ENCODE measurements around the gene MAG.

Gene MAG

GRCh38 chr19:35307931-35308330 lies 16.0 kb downstream of the MAG start:
- ChIA-PET POLR2A (no interaction called here), CTCF (interaction anchor here (0.6 to 2.4 kb wide), 7 partner anchors 8 to 604 kb away, joined by 3 to 11 read pairs (median 7); no protein-coding TSS in a partner anchor)
- no peaks in the 10 kb centered on the region for H3K4me1 ChIP-seq (ENCODE audit: control insufficient read depth, insufficient read depth, low read length)
- no peaks in the 10 kb centered on the region for H3K9me3 ChIP-seq (ENCODE audit: control insufficient read depth, insufficient read depth, low read depth, low read length)
- TF ChIP-seq BCL11B (tag by site-specific recombination; IDR thresholded peaks at IDR 0.05; ENCODE audit: low read depth) (no peak), ZNF10 (tag by site-specific recombination; IDR thresholded peaks at IDR 0.05) (no peak), MZF1 (tag by site-specific recombination; IDR thresholded peaks at IDR 0.05; ENCODE audit: borderline replicate concordance) (no peak), ZXDB (tag by site-specific recombination; IDR thresholded peaks at IDR 0.05) (no peak), ZNF248 (tag by site-specific recombination; IDR thresholded peaks at IDR 0.05) (no peak), ZNF837 (tag by site-specific recombination; IDR thresholded peaks at IDR 0.05) (no peak), ZEB2 (tag by site-specific recombination; IDR thresholded peaks at IDR 0.05) (no peak), ZBTB7A (tag by site-specific recombination; IDR thresholded peaks at IDR 0.05; ENCODE audit: low read depth) (no peak), ZNF132 (tag by site-specific recombination; IDR thresholded peaks at IDR 0.05; ENCODE audit: borderline replicate concordance) (no peak), ZNF148 (tag by site-specific recombination; IDR thresholded peaks at IDR 0.05; ENCODE audit: borderline replicate concordance) (no peak)
- TF ChIP-seq, protein P1, sequence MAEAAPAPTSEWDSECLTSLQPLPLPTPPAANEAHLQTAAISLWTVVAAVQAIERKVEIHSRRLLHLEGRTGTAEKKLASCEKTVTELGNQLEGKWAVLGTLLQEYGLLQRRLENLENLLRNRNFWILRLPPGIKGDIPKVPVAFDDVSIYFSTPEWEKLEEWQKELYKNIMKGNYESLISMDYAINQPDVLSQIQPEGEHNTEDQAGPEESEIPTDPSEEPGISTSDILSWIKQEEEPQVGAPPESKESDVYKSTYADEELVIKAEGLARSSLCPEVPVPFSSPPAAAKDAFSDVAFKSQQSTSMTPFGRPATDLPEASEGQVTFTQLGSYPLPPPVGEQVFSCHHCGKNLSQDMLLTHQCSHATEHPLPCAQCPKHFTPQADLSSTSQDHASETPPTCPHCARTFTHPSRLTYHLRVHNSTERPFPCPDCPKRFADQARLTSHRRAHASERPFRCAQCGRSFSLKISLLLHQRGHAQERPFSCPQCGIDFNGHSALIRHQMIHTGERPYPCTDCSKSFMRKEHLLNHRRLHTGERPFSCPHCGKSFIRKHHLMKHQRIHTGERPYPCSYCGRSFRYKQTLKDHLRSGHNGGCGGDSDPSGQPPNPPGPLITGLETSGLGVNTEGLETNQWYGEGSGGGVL (tag by site-specific recombination; IDR thresholded peaks at IDR 0.05), result no peak
- H3K4me3 ChIP-seq (ENCODE audit: low read depth, low read length), result no peak overlapping the region
- no peak overlapping the region for H3K27ac ChIP-seq (ENCODE audit: extremely low read depth, low read depth, low read length)
- no peaks in the 10 kb centered on the region for H3K36me3 ChIP-seq (ENCODE audit: control insufficient read depth in 2 of 2, insufficient read depth in 1 of 2, low read length in 2 of 2)

DNA sequence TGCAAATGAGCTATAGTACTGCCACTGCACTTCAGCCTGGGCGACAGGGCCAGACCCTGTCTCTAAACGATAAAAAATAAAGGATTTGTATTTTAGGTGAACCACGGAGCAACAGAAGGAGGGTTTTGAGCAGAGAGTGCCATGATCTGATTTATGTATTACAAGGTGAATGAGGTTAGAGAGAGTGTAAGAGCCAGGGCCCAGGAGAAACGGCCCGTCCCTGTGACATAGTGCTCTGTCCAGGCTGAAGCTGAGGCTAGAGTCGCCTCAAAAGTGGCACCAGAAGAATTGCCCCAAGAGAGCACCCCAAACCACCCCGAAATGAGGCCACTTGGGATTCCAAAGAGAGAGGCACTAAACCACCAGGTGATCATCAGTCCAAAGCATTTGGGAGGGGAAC lies 16.9 kb downstream of the MAG start:
- Histone ChIP-seq H3K27ac (ENCODE audit: extremely low read depth, low read depth, low read length) (no peak overlapping the region), H3K36me3 (ENCODE audit: control insufficient read depth in 2 of 2, insufficient read depth in 1 of 2, low read length in 2 of 2) (no peaks in the 10 kb centered on the region), H3K9me3 (ENCODE audit: control insufficient read depth, insufficient read depth, low read depth, low read length) (no peaks in the 10 kb centered on the region), H3K4me1 (ENCODE audit: control insufficient read depth, insufficient read depth, low read length) (no peaks in the 10 kb centered on the region), H3K4me3 (ENCODE audit: low read depth, low read length) (no peak overlapping the region)
- POLR2A ChIA-PET, result no interaction called here
- CTCF ChIA-PET, result interaction anchor here (0.8 to 2.4 kb wide), 4 partner anchors 10 to 187 kb away, joined by 3 to 11 read pairs (median 6); no protein-coding TSS in a partner anchor
- TF ChIP-seq ZNF174 (tag by site-specific recombination; IDR thresholded peaks at IDR 0.05), result no peak
- TF ChIP-seq, protein P2, sequence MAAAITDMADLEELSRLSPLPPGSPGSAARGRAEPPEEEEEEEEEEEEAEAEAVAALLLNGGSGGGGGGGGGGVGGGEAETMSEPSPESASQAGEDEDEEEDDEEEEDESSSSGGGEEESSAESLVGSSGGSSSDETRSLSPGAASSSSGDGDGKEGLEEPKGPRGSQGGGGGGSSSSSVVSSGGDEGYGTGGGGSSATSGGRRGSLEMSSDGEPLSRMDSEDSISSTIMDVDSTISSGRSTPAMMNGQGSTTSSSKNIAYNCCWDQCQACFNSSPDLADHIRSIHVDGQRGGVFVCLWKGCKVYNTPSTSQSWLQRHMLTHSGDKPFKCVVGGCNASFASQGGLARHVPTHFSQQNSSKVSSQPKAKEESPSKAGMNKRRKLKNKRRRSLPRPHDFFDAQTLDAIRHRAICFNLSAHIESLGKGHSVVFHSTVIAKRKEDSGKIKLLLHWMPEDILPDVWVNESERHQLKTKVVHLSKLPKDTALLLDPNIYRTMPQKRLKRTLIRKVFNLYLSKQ (tag by site-specific recombination; IDR thresholded peaks at IDR 0.05; ENCODE audit: borderline replicate concordance), result no peak
- TF ChIP-seq, protein P3, sequence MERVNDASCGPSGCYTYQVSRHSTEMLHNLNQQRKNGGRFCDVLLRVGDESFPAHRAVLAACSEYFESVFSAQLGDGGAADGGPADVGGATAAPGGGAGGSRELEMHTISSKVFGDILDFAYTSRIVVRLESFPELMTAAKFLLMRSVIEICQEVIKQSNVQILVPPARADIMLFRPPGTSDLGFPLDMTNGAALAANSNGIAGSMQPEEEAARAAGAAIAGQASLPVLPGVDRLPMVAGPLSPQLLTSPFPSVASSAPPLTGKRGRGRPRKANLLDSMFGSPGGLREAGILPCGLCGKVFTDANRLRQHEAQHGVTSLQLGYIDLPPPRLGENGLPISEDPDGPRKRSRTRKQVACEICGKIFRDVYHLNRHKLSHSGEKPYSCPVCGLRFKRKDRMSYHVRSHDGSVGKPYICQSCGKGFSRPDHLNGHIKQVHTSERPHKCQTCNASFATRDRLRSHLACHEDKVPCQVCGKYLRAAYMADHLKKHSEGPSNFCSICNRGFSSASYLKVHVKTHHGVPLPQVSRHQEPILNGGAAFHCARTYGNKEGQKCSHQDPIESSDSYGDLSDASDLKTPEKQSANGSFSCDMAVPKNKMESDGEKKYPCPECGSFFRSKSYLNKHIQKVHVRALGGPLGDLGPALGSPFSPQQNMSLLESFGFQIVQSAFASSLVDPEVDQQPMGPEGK (tag by site-specific recombination; IDR thresholded peaks at IDR 0.05), result no peak
